RWPE2 (cell line): Measurements from ENCODE around the gene MROH8.

ENCODE experiments used
- ATAC-seq: fragments of 200-7000 bp; cut with Tn5 transposase; 3 replicates; pipeline ENCODE4 v1.9.1; 2021; ENCODE audit warnings: low read depth
- DNase-seq: peaks from one replicate; pipeline ENCODE4 v3.0.0-alpha.2; 2020; ENCODE audit warnings: low spot score
- H3K27ac ChIP-seq: fragments of 450-650 bp; 2 replicates; pipeline ENCODE4 v1.5.1; 2017; ENCODE audit warnings: mild to moderate bottlenecking; ENCODE audit not compliant: poor library complexity, severe bottlenecking
- H3K27me3 ChIP-seq: fragments of 250-450 bp; sonication (Bioruptor Pico); 2 replicates; pipeline ENCODE4 v1.5.1; 2021; ENCODE audit warnings: mild to moderate bottlenecking, moderate library complexity; ENCODE audit not compliant: insufficient read depth, poor library complexity, severe bottlenecking
- H3K36me3 ChIP-seq: fragments of 250-450 bp; sonication (Bioruptor Pico); 2 replicates; pipeline ENCODE4 v1.5.1; 2020; ENCODE audit warnings: low read depth, mild to moderate bottlenecking, moderate library complexity
- H3K4me1 ChIP-seq: fragments of 250-450 bp; sonication (Bioruptor Pico); 2 replicates; pipeline ENCODE4 v1.5.1; 2021; ENCODE audit warnings: mild to moderate bottlenecking, moderate library complexity; ENCODE audit not compliant: insufficient read depth, poor library complexity, severe bottlenecking
- H3K4me3 ChIP-seq: fragments of 250-450 bp; sonication (Bioruptor Pico); 2 replicates; pipeline ENCODE4 v1.5.1; 2021; ENCODE audit warnings: mild to moderate bottlenecking, moderate library complexity; ENCODE audit not compliant: severe bottlenecking
- H3K9me3 ChIP-seq: fragments of 250-450 bp; sonication (Bioruptor Pico); 2 replicates; pipeline ENCODE4 v1.5.1; 2021; ENCODE audit warnings: mild to moderate bottlenecking, moderate library complexity; ENCODE audit not compliant: severe bottlenecking
- CTCF ChIP-seq: fragments of 450-650 bp; IDR thresholded peaks from one replicate; pipeline ENCODE4 v1.5.1; 2017; ENCODE audit warnings: mild to moderate bottlenecking, moderate library complexity; ENCODE audit not compliant: poor library complexity, severe bottlenecking

The MROH8 gene

GRCh38 chr20:37200926-37201826 lies 21.8 kb upstream of the MROH8 start:
- Histone ChIP-seq H3K9me3 (no peaks in the 10 kb centered on the region), H3K36me3 (peaks cover 99% of the 10 kb centered on the region), H3K27ac (peak overlapping the region; percentile 57), H3K4me1 (peaks cover 11% of the 10 kb centered on the region), H3K27me3 (no peaks in the 10 kb centered on the region), H3K4me3 (no peak overlapping the region)
- DNase-seq (no peak), ATAC-seq (no peak)
- TF ChIP-seq CTCF, result no peak

DNA sequence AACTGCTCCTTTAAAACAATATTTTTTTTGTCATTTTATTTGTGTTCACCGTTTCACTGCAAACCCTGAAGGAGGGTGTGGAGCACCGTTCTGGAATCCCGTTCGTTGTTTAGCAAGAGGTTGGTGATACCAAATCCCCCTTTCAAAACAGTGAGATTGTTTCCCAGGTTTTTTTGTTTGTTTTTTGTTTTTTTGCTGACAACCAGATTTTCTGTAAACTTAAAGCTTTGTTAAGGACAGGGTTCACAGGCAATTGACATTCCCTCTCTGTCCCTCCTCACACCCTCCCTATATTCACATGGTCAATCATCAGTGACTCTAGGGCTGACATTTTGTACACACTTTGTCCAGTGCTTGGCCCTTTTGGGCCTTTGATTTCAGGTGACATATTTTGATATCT lies 21.0 kb upstream of the MROH8 start:
- Histone ChIP-seq H3K27me3 (no peaks in the 10 kb centered on the region), H3K4me1 (peaks cover 11% of the 10 kb centered on the region), H3K4me3 (no peak overlapping the region), H3K36me3 (peaks cover 93% of the 10 kb centered on the region), H3K9me3 (no peaks in the 10 kb centered on the region), H3K27ac (no peak overlapping the region)
- no peak for ATAC-seq
- no peak for DNase-seq
- no peak for TF ChIP-seq CTCF

GRCh38 chr20:37198932-37199660 lies 19.7 kb upstream of the MROH8 start:
- no peak for TF ChIP-seq CTCF
- DNase-seq, result no peak
- no peaks in the 10 kb centered on the region for H3K9me3 ChIP-seq
- peaks cover 11% of the 10 kb centered on the region for H3K4me1 ChIP-seq
- H3K27ac ChIP-seq, result no peak overlapping the region
- no peaks in the 10 kb centered on the region for H3K27me3 ChIP-seq
- peaks cover 85% of the 10 kb centered on the region for H3K36me3 ChIP-seq
- ATAC-seq, result no peak
- H3K4me3 ChIP-seq, result no peak overlapping the region

DNA sequence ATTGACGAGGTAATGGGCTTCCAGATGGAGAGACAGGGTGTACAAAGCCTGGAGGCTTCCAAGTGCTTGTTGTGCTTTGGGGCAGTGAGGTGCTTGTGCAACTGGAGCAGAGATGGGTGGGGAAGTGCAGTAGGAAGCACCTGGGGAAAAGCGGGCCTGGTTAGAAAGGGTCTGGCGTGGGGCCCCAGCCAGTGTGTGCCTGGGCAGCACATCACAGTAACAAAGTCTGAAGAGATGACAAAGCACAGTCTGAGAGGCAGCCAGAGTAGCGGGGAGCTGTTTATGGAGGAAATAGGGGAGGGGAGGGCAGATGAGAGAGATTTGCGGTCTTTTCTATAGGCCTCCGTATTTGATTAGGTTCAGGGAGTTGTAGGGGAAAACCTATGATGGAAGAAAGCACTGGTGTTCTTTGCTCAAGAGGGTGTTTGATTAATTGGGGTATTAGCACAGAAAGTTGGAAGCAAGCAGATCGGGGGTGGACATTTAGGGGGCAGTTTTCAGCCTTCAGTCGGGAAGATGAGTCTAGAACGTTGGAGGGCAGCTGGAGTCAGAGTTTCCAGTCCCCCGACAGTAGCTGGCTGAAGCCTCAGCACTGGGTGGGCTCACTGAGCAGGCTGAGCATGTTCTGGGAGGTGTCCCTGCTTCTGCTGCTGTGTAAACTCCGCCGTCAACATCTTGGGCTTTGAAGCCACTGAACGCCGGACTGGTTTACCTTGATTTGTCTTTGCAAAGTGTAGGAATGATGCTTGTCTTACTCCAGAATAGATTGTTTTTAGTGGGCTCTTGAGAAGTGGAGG lies 15.5 kb upstream of the MROH8 start:
- DNase-seq (no peak), ATAC-seq (no peak)
- H3K27me3 ChIP-seq, result no peaks in the 10 kb centered on the region
- H3K36me3 ChIP-seq, result peaks cover 81% of the 10 kb centered on the region
- H3K27ac ChIP-seq, result no peak overlapping the region
- H3K4me1 ChIP-seq, result no peaks in the 10 kb centered on the region
- no peaks in the 10 kb centered on the region for H3K9me3 ChIP-seq
- no peak overlapping the region for H3K4me3 ChIP-seq
- TF ChIP-seq CTCF, result no peak
